HCT116 (cell line): ENCODE results near the gene EIF4E2. TPM values are rescaled to one million over a fixed set of nuclear protein-coding genes. Genes with fewer than 3 reads are reported as not detected.

Experiments used
- ATAC-seq: fragments of 200-7000 bp; cut with Tn5 transposase; 2 replicates; pipeline ENCODE4 v1.9.1; 2020; ENCODE audit warnings: mild to moderate bottlenecking, moderate library complexity
- BruUV-seq: library from RNA; stranded (reverse); fragments of 400-500 nt; replicated peaks from 2 replicates; lab custom pipeline; 2021; lab: Mats Ljungman, UMichigan
- CTCF ChIA-PET: fragments of 300-600 bp; sonication (Branson Sonifier 250); formaldehyde crosslinking; loops from one replicate; lab custom pipeline; 2021; ENCODE audit warnings: antibody characterized with exemption; lab: Charles Lee
- POLR2A ChIA-PET: fragments of 300-600, 350-600 bp; sonication (Branson Sonifier 250); formaldehyde crosslinking; loops from one replicate; lab custom pipeline; 2021; ENCODE audit warnings: antibody characterized with exemption; lab: Charles Lee
- RAD21 ChIA-PET, 2 experiments: fragments of 300-600 bp; sonication (Branson Sonifier 250); formaldehyde crosslinking; loops; one replicate each; lab custom pipeline; 2023; ENCODE audit warnings: low total read pairs in 2 of 2; ENCODE audit not compliant: uncharacterized antibody in 2 of 2, unreplicated experiment in 2 of 2, low non-redundant PET in 1 of 2; lab: Charles Lee
- DNase-seq: peaks from one replicate; pipeline ENCODE4 v3.0.0-alpha.2; 2010; ENCODE audit warnings: low read depth, low spot score
- H2AFZ ChIP-seq: fragments of 200-600 bp; shearing (Covaris generic), sonication (generic); 2 replicates; pipeline ENCODE4 v1.6.1; 2017; ENCODE audit warnings: low read depth, mixed run types, mixed read lengths, antibody characterized with exemption, low read length; ENCODE audit not compliant: poor library complexity, severe bottlenecking
- H3K27ac ChIP-seq: 2 replicates; pipeline ENCODE4 v1.5.1; 2012; ENCODE audit warnings: low read depth, low read length
- H3K27me3 ChIP-seq: fragments of 200-600 bp; sonication (generic); 2 replicates; pipeline ENCODE4 v1.6.1; 2016; ENCODE audit warnings: mixed run types, low read length, mixed read lengths; ENCODE audit not compliant: insufficient read depth
- H3K36me3 ChIP-seq, 2 experiments: fragments of 200-500 bp in 1 of 2; fragments of 200-600 bp in 1 of 2; sonication (Bioruptor generic) in 1 of 2; sonication (generic) in 1 of 2; 2 replicates each; pipeline versions ENCODE4 v1.5.1 to v1.6.1; 2014 to 2016; ENCODE audit warnings: low read length in 2 of 2, inconsistent platforms in 1 of 2, mixed read lengths in 1 of 2, mixed run types in 1 of 2; ENCODE audit not compliant: insufficient read depth in 2 of 2, control insufficient read depth in 1 of 2
- H3K4me1 ChIP-seq, 2 experiments: fragments of 200-600 bp in 1 of 2; sonication (generic) in 1 of 2; 2 replicates each; pipeline versions ENCODE4 v1.5.1 to v1.6.1; 2012 to 2017; ENCODE audit warnings: low read length in 2 of 2, inconsistent platforms in 1 of 2, mild to moderate bottlenecking in 1 of 2, mixed read lengths in 1 of 2, mixed run types in 1 of 2, moderate library complexity in 1 of 2; ENCODE audit not compliant: insufficient read depth in 2 of 2, control insufficient read depth in 1 of 2
- H3K4me2 ChIP-seq: fragments of 200-600 bp; sonication (generic); 2 replicates; pipeline ENCODE4 v1.6.1; 2017; ENCODE audit warnings: mixed run types, low read length, mixed read lengths
- H3K4me3 ChIP-seq, 2 experiments: fragments of 200-600 bp in 1 of 2; sonication (generic) in 1 of 2; replicated peaks in 1 of 2; 2 replicates each; pipeline ENCODE4 v1.5.1; 2011 to 2016; ENCODE audit warnings: low read length in 2 of 2, control low read depth in 1 of 2, low read depth in 1 of 2, mild to moderate bottlenecking in 1 of 2, mixed read lengths in 1 of 2, mixed run types in 1 of 2
- H3K79me2 ChIP-seq: fragments of 200-600 bp; sonication (generic); 2 replicates; pipeline ENCODE4 v1.6.1; 2017; ENCODE audit warnings: mild to moderate bottlenecking, mixed run types, low read length, moderate library complexity, mixed read lengths; ENCODE audit not compliant: insufficient read depth
- H3K9ac ChIP-seq: fragments of 200-600 bp; sonication (generic); 2 replicates; pipeline ENCODE4 v1.6.1; 2016; ENCODE audit warnings: low read length, mixed read lengths
- H3K9me2 ChIP-seq: fragments of 200-600 bp; sonication (generic), shearing (Covaris generic); 2 replicates; pipeline ENCODE4 v1.6.1; 2017; ENCODE audit warnings: mixed run types, mild to moderate bottlenecking, moderate library complexity; ENCODE audit not compliant: insufficient read depth
- H3K9me3 ChIP-seq, 2 experiments: fragments of 200-500 bp in 1 of 2; fragments of 200-600 bp in 1 of 2; sonication (Bioruptor generic) in 1 of 2; sonication (generic) in 1 of 2; 2 replicates each; pipeline ENCODE4 v1.6.1; 2014 to 2017; ENCODE audit warnings: low read length in 2 of 2, mixed read lengths in 2 of 2, inconsistent platforms in 1 of 2, low read depth in 1 of 2, mild to moderate bottlenecking in 1 of 2, mixed run types in 1 of 2, moderate library complexity in 1 of 2; ENCODE audit not compliant: control insufficient read depth in 1 of 2, insufficient read depth in 1 of 2
- H4K20me1 ChIP-seq: fragments of 200-600 bp; sonication (generic), shearing (Covaris generic); 2 replicates; pipeline ENCODE4 v1.6.1; 2017; ENCODE audit warnings: mixed run types, mild to moderate bottlenecking, moderate library complexity; ENCODE audit not compliant: insufficient read depth
- CTCF ChIP-seq, 3 experiments: fragments of 200-600 bp in 1 of 3; sonication (generic) in 1 of 3; IDR thresholded peaks in 2 of 3; conservative IDR thresholded peaks in 1 of 3; 2 replicates each; pipeline ENCODE4 v1.5.1; 2012 to 2017; ENCODE audit warnings: low read depth in 2 of 3, low read length in 2 of 3, antibody characterized with exemption in 1 of 3, borderline replicate concordance in 1 of 3, control low read depth in 1 of 3, mild to moderate bottlenecking in 1 of 3, mixed read lengths in 1 of 3, mixed run types in 1 of 3, moderate library complexity in 1 of 3; ENCODE audit not compliant: insufficient read depth in 1 of 3
- EGR1 ChIP-seq: IDR thresholded peaks from 2 replicates; pipeline ENCODE4 v1.6.1; 2012; ENCODE audit warnings: low read depth
- EZH2phosphoT487 ChIP-seq: fragments of 200-600 bp; IDR thresholded peaks from 2 replicates; pipeline ENCODE4 v1.6.1; 2018; ENCODE audit warnings: antibody characterized with exemption, borderline replicate concordance
- RAD21 ChIP-seq: IDR thresholded peaks from 2 replicates; pipeline ENCODE4 v1.6.1; 2012; ENCODE audit warnings: low read depth, mild to moderate bottlenecking
- intact Hi-C: fragments of 100-400 bp; cut with micrococcal nuclease; formaldehyde crosslinking; loops from 2 replicates; pipeline ENCODE4 v1.10.0; 2022
- total RNA-seq: library from RNA; stranded (reverse); gene quantifications from one replicate; pipeline ENCODE4 v1.2.1, GENCODE V29; 2021; ENCODE audit not compliant: unreplicated experiment

The EIF4E2 gene
- total RNA-seq, 1 experiment from 2014 or later = 58.6 TPM

- ChIA-PET RAD21 (interaction anchor here in 1 of 2 experiments (0.7 kb wide), 1 partner anchor 75 kb away, joined by 3 read pairs; no protein-coding TSS in a partner anchor), POLR2A (no interaction called here), CTCF (interaction anchor here (0.7 to 1.0 kb wide), 2 partner anchors 75 to 78 kb away, joined by 3 to 5 read pairs; no protein-coding TSS in a partner anchor)
- no peaks in the 10 kb centered on the region for H3K79me2 ChIP-seq
- peak overlapping the region; percentile 32; the same call in 1 of the 2 replicates for H3K4me2 ChIP-seq
- H3K27ac ChIP-seq = no peak overlapping the region
- H4K20me1 ChIP-seq = no peaks in the 10 kb centered on the region
- H3K4me1 ChIP-seq = peaks cover 0 to 6% of the 10 kb centered on the region in 2 experiments; a peak in 1 of 4 replicates
- no peaks in the 10 kb centered on the region for H3K9me3 ChIP-seq
- no peaks in the 10 kb centered on the region for H3K27me3 ChIP-seq
- no peak overlapping the region for H3K4me3 ChIP-seq
- TF ChIP-seq RAD21 (peak; percentile 87), EGR1 (no peak), EZH2phosphoT487 (no peak), CTCF (IDR thresholded peaks at IDR 0.05 in 2 of 3, conservative IDR thresholded peaks at IDR 0.05 in 1 of 3; ENCODE audit: borderline replicate concordance in 1 of 3, insufficient read depth in 1 of 3, low read depth in 2 of 3, low read length in 2 of 3) (peak; percentile 53 to 66 (median 63); a peak in 5 of 6 replicates)
- no TSS peak for BruUV-seq
- ATAC-seq (peak; percentile 86), DNase-seq (no peak)
- no peaks in the 10 kb centered on the region for H3K36me3 ChIP-seq
- H3K9me2 ChIP-seq = no peaks in the 10 kb centered on the region
- no peak overlapping the region for H2AFZ ChIP-seq
- intact Hi-C loops = loop anchor here (1.0 to 10.0 kb wide), 2 partner anchors 78 to 177 kb away; no protein-coding TSS in a partner anchor
- no peak overlapping the region for H3K9ac ChIP-seq
Observed at GRCh38 chr2:232521959-232522622, 28.4 kb upstream of the EIF4E2 start.
